ENCODE measurements around the gene UBE3C. TPM values are rescaled to one million over a fixed set of nuclear protein-coding genes. Genes with fewer than 3 reads are reported as not detected.
"Not testable (repeated sequence)": the region's sequence is repeated elsewhere in the genome, so short reads cannot be mapped to it uniquely, and the experiment has no call there.

UBE3C gene
- total and polyA plus RNA-seq, 2 experiments from 2014 or later, result 30.8 to 92.7 TPM

DNA sequence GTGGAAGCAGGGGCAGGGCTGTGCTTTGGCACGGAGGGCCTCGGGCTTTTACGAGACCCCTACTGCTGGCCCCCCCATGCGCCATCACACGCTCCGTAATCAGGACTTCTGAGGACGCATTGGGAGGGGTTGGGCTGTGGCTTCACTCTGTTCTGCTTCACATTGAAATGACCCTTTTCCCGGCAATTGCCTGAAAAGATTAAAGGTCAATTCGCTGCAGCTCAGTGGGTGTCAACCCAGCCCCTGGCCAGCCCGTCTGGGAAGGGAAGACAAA is 41.7 kb upstream of the UBE3C start:
- no peak for DNase-seq
- no peak for TF ChIP-seq EZH2 (IDR thresholded peaks at IDR 0.05; ENCODE audit: insufficient read depth, poor library complexity, severe bottlenecking)
- no peak for TF ChIP-seq EZH2phosphoT487 (IDR thresholded peaks at IDR 0.05; ENCODE audit: insufficient read depth, low read depth)
- WGBS, 2 experiments (ENCODE audit: low coverage in 1 of 2, low lambda C conversion rate in 2 of 2, missing lambda C conversion rate in 2 of 2), result 3 to 7% methylated on average over 10 of the region's 10 CpGs
- H3F3A ChIP-seq (ENCODE audit: insufficient read depth), result no peaks in the 10 kb centered on the region
- H3K27ac ChIP-seq, result no peak overlapping the region
- no peaks in the 10 kb centered on the region for H3K79me2 ChIP-seq (ENCODE audit: insufficient read depth)
- H3K4me3 ChIP-seq, result no peak overlapping the region
- no peak overlapping the region for H3K4me2 ChIP-seq (ENCODE audit: unreplicated experiment)
- H3K9me2 ChIP-seq (ENCODE audit: insufficient read depth), result no peaks in the 10 kb centered on the region
- peaks cover 21% of the 10 kb centered on the region; the same call in 1 of the 2 replicates for H3K27me3 ChIP-seq (replicated peaks; ENCODE audit: insufficient read depth)
- 0 out of 2 replicates have a peak overlapping the region, but pooled peaks have one; percentile 67 for H2AFZ ChIP-seq
- no peaks in the 10 kb centered on the region for H3K36me3 ChIP-seq (ENCODE audit: low read depth)
- in situ Hi-C loops (cut with MboI), result no loop called here
- H3K4me1 ChIP-seq (ENCODE audit: insufficient read depth), result no peaks in the 10 kb centered on the region
- H4K20me1 ChIP-seq (ENCODE audit: insufficient read depth), result no peaks in the 10 kb centered on the region
- no peak overlapping the region for H3K9ac ChIP-seq
- no peaks in the 10 kb centered on the region for H3K9me3 ChIP-seq (ENCODE audit: low read depth)

DNA sequence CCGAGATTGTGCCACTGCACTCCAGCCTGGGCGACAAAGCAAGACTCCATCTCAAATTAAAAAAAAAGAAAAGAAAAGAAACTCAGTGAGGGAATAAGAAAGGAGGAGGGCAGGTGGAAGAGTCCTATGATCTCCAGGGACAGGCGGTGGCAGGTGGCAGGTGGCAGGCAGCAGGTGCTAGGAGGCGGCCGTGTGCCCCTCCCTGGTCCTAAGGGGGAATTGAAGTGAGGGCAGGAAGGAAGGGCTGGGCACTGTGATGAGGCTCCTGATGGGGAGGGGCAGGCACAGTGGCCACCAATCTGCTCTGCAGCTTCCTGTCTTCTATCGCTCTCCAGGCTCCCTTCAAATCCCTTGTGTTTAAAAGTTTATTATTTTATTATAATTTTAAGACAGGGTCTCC is 41.2 kb upstream of the UBE3C start:
- H3K79me2 ChIP-seq (ENCODE audit: insufficient read depth), result no peaks in the 10 kb centered on the region
- no peaks in the 10 kb centered on the region for H3K36me3 ChIP-seq (ENCODE audit: low read depth)
- no peaks in the 10 kb centered on the region for H3F3A ChIP-seq (ENCODE audit: insufficient read depth)
- WGBS, 2 experiments (ENCODE audit: low coverage in 1 of 2, low lambda C conversion rate in 2 of 2, missing lambda C conversion rate in 2 of 2), result 46 to 55% methylated on average over 6 of the region's 6 CpGs
- no peaks in the 10 kb centered on the region for H3K9me3 ChIP-seq (ENCODE audit: low read depth)
- no peak for DNase-seq
- no peaks in the 10 kb centered on the region for H3K4me1 ChIP-seq (ENCODE audit: insufficient read depth)
- no peak overlapping the region for H3K4me2 ChIP-seq (ENCODE audit: unreplicated experiment)
- no peak overlapping the region for H3K27ac ChIP-seq
- no peaks in the 10 kb centered on the region for H3K9me2 ChIP-seq (ENCODE audit: insufficient read depth)
- H4K20me1 ChIP-seq (ENCODE audit: insufficient read depth), result no peaks in the 10 kb centered on the region
- H3K9ac ChIP-seq, result no peak overlapping the region
- in situ Hi-C loops (cut with MboI), result no loop called here
- no peak overlapping the region for H3K4me3 ChIP-seq
- peaks cover 21% of the 10 kb centered on the region; the same call in 1 of the 2 replicates for H3K27me3 ChIP-seq (replicated peaks; ENCODE audit: insufficient read depth)
- TF ChIP-seq EZH2 (IDR thresholded peaks at IDR 0.05; ENCODE audit: insufficient read depth, poor library complexity, severe bottlenecking) (no peak), EZH2phosphoT487 (IDR thresholded peaks at IDR 0.05; ENCODE audit: insufficient read depth, low read depth) (no peak)
- H2AFZ ChIP-seq, result no peak overlapping the region

GRCh38 chr7:157100005-157100404 is 38.7 kb upstream of the UBE3C start:
- H3K27me3 ChIP-seq (replicated peaks; ENCODE audit: insufficient read depth), result peaks cover 21% of the 10 kb centered on the region; the same call in 1 of the 2 replicates
- H3K9me3 ChIP-seq (ENCODE audit: low read depth); H4K20me1 ChIP-seq (ENCODE audit: insufficient read depth); H3K9ac ChIP-seq; H3K4me1 ChIP-seq (ENCODE audit: insufficient read depth); H3K79me2 ChIP-seq (ENCODE audit: insufficient read depth); H3F3A ChIP-seq (ENCODE audit: insufficient read depth); H2AFZ ChIP-seq; H3K9me2 ChIP-seq (ENCODE audit: insufficient read depth); H3K4me3 ChIP-seq; DNase-seq; H3K4me2 ChIP-seq (ENCODE audit: unreplicated experiment); in situ Hi-C loops (cut with MboI); H3K27ac ChIP-seq; H3K36me3 ChIP-seq (ENCODE audit: low read depth): not testable (repeated sequence)
- WGBS, 2 experiments (ENCODE audit: low coverage in 1 of 2, low lambda C conversion rate in 2 of 2, missing lambda C conversion rate in 2 of 2), result 54 to 56% methylated on average over 3 of the region's 3 CpGs

- H3K27ac ChIP-seq; H2AFZ ChIP-seq; H3K4me3 ChIP-seq; H3K9ac ChIP-seq; H4K20me1 ChIP-seq (ENCODE audit: insufficient read depth); DNase-seq; H3K4me1 ChIP-seq (ENCODE audit: insufficient read depth); H3F3A ChIP-seq (ENCODE audit: insufficient read depth); H3K36me3 ChIP-seq (ENCODE audit: low read depth); H3K27me3 ChIP-seq (replicated peaks; ENCODE audit: insufficient read depth); H3K9me2 ChIP-seq (ENCODE audit: insufficient read depth); H3K9me3 ChIP-seq (ENCODE audit: low read depth); H3K4me2 ChIP-seq (ENCODE audit: unreplicated experiment); H3K79me2 ChIP-seq (ENCODE audit: insufficient read depth); in situ Hi-C loops (cut with MboI): not testable (repeated sequence)
- 0 to 5% methylated on average over 2 of the region's 2 CpGs for WGBS, 2 experiments (ENCODE audit: low coverage in 1 of 2, low lambda C conversion rate in 2 of 2, missing lambda C conversion rate in 2 of 2)
Measured at GRCh38 chr7:157103641-157104040, 35.1 kb upstream of the UBE3C start.

- no peak for TF ChIP-seq EZH2phosphoT487 (IDR thresholded peaks at IDR 0.05; ENCODE audit: insufficient read depth, low read depth)
- no peak for TF ChIP-seq EZH2 (IDR thresholded peaks at IDR 0.05; ENCODE audit: insufficient read depth, poor library complexity, severe bottlenecking)
- H3K79me2 ChIP-seq (ENCODE audit: insufficient read depth), result no peaks in the 10 kb centered on the region
- H3K9me2 ChIP-seq (ENCODE audit: insufficient read depth), result no peaks in the 10 kb centered on the region
- no peak overlapping the region for H3K4me2 ChIP-seq (ENCODE audit: unreplicated experiment)
- no peak for DNase-seq
- H3K4me1 ChIP-seq (ENCODE audit: insufficient read depth), result no peaks in the 10 kb centered on the region
- no peaks in the 10 kb centered on the region for H3F3A ChIP-seq (ENCODE audit: insufficient read depth)
- H3K27me3 ChIP-seq (replicated peaks; ENCODE audit: insufficient read depth), result peaks cover 10% of the 10 kb centered on the region; the same call in 1 of the 2 replicates
- no peaks in the 10 kb centered on the region for H4K20me1 ChIP-seq (ENCODE audit: insufficient read depth)
- H3K36me3 ChIP-seq (ENCODE audit: low read depth), result no peaks in the 10 kb centered on the region
- in situ Hi-C loops (cut with MboI), result no loop called here
- H2AFZ ChIP-seq, result no peak overlapping the region
- no peak overlapping the region for H3K9ac ChIP-seq
- no peaks in the 10 kb centered on the region for H3K9me3 ChIP-seq (ENCODE audit: low read depth)
- 66 to 69% methylated on average over 9 of the region's 9 CpGs for WGBS, 2 experiments (ENCODE audit: low coverage in 1 of 2, low lambda C conversion rate in 2 of 2, missing lambda C conversion rate in 2 of 2)
- no peak overlapping the region for H3K27ac ChIP-seq
- no peak overlapping the region for H3K4me3 ChIP-seq
Measured at GRCh38 chr7:157111311-157111710, 27.4 kb upstream of the UBE3C start.
